GM19455 (cell line): Measurements from ENCODE around the gene ARMC2.
"Not testable (repeated sequence)": the region's sequence is repeated elsewhere in the genome, so short reads cannot be mapped to it uniquely, and the experiment has no call there.

Experiments
- ATAC-seq: cut with Tn5 transposase; IDR thresholded peaks from one replicate; pipeline ENCODE4 v1.9.1; 2021; ENCODE audit not compliant: unreplicated experiment

ARMC2 gene

DNA sequence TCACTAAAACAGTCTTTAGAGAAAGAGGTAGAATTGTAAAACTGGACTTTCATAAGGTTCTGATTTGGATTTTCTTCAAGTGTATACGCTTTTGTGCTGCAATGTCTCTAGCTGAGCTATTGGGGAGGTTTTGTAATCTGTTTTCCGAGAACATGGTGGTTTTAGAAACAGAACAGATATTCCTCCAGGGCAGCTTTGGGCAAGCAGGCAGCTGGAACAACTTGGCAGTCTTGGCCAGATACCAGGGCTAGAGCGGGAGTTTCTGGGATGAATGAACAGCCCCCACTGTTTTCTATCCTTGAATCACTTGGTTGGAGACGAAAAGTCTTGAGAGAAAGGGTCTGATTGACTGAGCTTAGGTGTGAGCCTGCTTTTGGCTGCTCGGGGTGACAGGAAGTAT is 17.1 kb upstream of the ARMC2 start:
- ATAC-seq, result no peak

DNA sequence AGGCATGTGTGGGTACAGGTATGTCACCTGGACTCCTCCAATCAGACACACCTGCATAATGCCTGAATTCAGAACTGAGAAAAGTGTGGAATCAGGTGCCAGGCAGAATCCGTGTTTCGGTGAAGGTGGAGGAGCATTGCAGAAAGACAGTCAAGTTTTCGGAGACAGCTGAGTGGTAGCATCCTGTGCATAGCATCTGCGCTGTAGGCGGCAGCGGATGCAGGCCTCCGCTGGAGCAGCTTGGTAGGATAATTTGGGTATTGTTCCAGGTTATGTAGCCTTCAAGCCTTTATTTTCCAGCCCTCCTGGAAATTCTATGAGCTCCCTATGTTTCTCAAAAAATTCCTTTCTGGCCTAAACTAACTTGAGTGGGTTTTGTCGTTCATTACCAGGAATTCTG is 15.5 kb upstream of the ARMC2 start:
- no peak for ATAC-seq

DNA sequence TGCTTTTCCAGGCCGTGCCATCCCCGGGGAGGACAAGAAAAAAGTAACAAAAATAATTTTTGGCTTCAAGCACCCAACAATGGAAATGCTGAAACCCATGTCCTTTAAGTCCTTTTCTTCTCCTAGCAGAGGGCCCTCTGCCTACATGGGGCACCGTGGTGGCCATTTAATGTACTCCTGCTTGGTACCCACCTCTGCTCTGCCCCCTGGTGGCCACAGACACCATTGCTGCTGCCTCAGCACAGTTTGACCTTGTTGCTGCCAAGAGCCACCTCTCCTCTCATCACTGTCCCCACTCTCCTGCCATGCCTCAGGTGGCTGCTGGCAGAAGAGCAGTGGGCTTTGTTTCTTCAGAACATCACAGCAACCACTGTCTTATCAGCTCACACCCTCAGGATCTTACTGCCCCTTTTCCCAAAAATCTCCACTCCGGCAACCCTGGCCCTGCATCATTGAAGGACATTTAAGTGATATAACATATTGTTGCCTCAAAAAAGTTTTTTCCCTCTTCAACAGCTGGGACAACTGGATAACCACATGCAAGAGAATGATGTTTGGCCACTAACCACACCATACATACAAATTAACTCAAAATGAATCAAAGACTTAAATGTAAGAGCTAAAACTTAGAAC is 12.9 kb upstream of the ARMC2 start:
- ATAC-seq, result peak; percentile 81

DNA sequence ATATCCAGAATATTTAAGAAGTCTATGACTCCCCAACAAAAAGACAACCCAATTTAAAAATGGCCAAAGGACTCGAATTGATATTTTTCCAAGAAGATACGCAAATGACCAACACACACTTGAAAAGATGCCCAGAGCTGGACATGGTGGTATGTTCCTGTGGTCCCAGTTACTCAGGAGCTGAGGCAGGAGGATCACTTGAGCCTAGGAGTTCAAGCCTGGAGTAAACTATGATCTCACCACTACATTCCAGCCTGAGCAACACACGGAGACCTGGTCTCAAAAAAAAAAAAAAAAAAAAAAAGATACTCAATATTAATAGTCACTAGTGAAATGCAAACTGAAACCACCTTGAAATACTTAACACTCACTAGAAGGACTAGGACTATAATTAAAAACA is 12.2 kb upstream of the ARMC2 start:
- ATAC-seq, result no peak

DNA sequence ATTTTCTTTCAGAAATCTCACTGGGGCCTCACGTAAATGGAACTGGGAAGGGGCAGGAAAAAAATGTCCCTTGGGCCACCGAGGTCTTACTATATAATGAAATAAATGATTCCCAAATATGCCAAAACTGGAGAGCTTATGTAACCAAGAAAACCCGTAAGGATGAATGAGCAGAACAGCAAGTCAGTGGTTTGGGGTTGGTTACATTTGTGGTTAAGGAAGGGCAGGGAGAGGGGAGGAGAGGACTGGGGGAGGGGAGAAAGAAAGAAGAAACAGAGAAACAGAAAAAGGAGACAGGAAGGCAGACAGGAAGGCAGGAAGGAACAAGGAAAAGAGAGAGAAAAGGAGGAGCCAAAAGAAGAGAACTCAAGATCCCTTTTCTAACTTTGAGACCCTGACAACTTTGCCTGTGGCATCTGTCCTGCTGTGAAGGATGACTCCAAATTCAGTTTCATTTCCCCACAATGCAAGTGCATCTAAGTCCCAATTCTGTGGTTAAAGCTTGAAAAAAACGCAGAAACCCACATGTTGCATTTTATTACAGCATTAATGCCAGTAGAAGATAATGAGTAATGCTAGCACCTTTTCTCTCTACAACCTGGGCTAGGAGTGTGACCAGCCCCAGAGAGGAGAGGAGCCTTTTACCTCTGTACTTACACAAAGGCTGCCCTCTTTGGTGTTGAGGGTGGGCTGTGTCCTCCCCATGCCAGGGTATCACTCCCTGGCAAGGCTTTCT is 10.8 kb upstream of the ARMC2 start:
- no peak for ATAC-seq

DNA sequence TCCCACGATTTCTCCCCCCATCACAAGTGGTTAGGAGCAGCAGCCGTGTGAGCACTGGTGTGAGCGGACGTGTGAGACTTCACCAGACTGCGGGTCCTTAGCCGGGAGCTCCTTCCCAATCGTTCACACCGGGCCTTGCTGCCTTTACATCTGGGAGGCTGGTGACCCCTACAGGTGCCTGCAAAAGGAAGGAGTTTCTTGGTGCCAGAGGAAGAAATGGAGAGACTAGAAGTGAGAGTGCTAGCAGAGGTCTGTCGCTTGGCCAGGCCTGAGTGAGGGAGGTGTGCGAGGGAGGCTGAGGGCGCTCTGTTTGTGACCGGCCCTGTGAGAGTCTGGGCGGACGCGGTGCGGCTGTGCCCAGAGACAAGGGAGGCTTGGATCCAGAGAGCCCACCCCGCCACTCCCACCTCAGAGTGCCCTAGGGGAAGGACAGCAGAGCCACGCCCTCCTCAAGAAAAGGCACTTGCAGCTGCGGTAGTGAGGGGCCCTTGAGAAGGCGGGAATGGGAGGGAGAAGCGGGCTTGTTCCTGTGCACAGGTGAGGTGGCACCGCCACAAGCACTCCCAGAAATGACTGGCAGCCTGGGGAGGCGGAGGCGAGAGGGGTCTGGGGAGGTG is 10.0 kb upstream of the ARMC2 start:
- no peak for ATAC-seq

DNA sequence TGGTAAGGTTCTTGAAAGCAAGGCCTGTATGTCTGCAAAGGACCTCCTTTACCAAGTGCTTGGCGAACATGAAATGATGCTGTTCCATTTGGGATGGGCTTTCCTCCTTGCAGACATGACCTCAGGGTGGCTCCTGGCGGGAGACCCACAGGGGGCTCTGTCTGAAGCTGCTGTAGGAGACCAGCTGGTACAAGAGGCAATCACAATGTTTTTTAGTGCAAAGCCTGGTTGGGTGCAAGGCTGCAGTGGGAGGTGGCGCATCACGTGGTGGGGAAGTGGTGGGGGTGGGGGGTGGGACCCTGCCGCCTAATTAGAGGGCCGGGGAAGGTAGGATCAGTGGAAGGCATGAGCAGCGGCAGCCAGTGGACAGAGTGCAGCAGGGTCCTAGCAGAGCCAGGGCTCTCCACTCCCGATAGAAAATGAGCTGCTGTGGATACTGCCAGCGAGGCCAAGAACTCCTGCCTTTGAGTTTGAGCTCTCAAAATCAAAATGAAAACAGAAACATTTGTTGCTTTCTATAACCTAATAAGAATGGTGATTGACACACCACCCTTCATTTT is 9.1 kb upstream of the ARMC2 start:
- no peak for ATAC-seq

DNA sequence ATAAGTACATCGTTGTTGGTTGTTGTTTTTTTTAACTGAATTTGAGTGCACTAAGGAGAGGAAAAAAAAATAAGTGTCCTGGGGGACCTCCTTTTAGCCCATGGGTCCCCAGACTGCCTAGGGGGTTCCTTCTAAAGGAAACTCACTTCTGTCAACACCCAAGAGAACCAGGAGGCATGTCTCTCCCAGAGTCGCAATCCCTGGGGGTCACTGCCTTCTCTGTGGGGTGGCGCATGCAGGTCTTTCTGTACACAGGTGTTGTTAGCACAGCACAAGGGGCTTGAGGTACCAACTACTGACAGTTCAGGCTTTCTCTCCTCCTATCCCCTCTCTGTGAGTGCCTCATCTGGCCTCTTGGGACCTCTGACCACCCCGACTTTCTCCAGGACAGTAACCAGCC is 7.3 kb upstream of the ARMC2 start:
- no peak for ATAC-seq

DNA sequence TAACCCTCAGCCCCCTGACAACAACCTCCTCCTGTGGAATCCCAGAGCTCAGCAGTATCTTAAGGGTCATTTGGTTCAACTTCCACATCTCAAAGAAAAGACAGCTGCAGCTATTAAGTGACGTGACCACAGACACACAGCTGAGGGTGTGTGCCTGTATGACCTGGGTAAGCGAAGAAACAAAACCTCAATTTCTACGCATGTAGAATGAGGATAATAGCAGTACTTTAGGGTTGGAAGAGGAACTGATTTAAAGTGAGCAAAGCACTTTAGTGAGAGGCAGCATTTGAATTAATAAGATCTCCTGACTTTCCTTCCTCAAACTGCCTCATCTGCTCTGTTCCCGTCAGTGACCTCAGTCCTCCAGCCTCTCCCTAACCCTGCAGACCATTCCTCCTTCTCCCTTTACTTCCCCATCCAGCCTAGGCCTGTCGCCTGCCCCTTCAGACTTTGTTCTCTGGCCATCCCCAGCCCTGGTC is 6.8 kb upstream of the ARMC2 start:
- no peak for ATAC-seq

DNA sequence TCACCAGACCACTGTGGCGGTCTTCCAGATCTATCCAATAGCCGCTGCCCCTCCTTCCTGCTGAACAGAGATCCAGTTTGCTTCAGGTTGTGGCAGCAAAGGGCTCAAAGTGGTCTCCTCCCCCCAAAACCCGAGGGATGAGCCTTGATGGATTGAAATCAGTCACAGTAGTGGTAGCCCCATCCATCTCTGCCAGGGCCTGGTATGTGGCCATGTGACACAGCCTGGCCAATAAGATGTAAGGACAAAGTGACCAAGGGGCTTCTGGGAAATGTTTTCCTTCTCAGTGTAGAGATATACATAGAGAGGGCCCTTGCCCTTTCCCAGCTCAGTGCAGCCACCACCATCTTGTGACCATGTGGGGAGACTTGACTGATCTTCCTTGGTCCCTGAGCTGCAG is 4.1 kb upstream of the ARMC2 start:
- ATAC-seq, result no peak

DNA sequence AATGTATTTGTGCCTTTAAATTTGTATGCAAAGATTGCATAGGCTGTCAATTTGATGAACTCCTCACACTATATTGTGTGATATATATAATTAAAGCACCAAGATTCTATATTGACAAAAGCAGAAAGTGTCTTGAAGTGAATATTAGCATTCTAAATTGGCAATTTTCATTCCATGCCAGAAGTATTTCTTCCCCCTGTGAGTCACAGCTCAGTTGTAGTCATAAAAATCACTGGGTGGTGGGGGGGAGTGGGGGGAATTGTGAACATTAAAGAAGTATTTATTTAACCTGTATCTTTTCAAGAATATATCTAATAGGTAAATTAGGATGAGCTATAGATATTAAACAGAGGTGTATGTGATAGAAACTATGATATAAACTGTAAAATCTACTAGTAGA is 3.1 kb upstream of the ARMC2 start:
- ATAC-seq, result no peak

DNA sequence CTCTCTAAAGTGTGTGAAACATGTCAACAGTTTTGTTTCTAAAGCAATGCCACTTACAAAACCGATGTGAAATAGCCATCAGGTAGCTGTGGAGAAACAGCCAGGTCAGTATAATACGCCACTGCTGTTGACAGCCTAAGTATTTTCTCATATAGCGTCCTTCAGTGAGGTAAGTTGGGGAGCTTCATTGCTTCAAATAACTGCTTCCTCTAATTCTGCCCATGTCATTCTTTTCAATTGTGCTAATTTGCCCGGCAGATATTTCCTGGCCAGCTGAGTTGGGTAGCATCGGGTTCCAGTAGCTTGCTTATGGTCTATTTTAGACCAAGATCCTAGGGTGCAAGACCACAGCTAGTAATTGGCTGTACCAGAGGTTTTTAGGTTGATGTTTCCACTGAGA is 2.1 kb upstream of the ARMC2 start:
- ATAC-seq, result no peak

DNA sequence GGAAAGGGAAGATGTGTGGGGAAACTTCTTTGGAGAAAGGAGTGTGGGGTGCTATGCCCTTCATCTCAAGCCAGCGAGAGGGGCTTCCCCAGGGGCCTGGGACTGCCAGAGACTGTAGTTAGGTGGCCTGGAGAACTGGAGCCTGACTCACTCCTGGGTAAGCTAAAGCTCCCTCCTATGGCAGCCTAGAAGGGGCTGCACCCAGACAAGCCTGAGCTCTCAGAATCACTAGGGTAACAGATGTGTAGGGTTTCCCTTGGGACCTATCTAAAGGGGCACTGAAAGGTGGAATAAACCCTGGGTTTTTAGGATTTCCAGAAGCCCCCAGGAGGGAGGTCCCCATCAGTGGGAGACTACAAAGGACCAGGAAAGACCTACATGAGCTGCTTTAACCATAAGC is 1.6 kb upstream of the ARMC2 start:
- no peak for ATAC-seq

DNA sequence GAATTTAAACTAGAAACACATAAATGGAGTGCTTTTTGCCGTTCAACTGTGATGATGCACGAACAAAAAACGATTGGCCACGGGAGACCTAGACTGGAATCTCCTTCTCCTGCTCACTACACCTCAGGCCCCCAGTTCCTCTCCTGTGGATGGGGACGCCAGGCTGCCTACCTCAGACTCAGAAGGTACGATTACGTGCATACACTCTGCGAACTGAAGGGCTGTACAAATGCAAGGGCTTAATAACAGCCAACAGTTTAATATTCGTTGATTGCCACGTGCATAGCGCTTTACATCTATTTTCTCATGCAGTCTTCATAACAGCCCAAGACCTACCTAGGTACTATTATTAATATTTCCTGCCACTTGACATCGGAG is 495 bp upstream of the ARMC2 start:
- ATAC-seq, result no peak

DNA sequence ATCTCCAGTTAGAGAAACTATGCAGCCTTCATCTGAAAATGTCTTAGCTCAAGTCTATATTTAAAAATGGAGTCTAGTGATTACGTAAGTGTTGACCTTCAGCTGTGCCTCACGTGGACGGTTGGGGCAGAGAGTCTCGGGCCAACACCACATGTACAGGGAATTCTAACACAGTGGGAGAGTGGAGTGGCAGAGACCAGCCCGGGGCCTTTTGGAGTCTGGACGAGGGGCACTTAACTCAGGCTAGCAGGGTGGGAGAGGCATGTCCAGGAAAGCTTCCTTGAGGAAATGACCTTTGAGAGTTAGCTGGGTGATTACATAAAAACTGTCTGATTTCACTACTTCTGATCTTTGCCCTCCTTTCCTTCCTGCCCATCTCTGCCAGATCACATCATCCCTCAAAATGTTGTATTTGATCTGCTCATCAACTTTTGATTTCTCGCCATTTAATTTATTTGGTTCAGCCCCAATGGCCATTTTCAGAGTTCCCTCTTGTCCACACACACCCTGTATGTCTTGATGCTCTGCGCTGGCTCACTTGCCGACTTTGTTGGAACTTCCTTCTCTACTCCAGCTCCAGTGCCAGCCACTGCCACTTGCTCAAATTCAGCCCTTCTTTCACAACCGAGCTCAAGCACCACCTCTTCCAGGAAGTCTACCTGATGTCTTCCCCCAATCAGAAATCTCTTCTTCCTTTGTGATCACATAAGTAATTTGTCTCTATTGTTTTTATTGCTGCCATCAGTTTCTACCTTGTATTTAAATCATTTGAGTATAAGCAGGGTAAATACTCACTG is 2.6 kb downstream of the ARMC2 start:
- ATAC-seq, result no peak

DNA sequence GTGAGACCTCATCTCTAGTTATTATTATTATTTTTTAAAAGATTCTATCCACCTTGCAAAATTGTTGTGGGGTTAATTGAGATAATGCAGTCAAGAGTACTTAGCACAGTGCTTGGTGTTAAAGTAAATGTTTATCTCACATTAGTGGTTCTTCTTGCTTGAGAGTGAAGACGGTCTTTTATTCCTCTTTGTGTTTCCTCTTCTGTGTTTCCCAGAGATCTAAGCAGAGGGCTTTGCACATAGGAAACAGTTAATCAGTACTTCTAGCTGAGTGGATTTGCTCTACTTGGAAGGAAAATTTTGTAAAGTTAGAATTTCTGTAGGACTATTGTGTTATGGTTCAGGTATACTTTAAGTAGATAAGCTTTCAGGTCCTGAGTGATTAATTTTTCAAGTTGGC is 3.5 kb downstream of the ARMC2 start:
- no peak for ATAC-seq

DNA sequence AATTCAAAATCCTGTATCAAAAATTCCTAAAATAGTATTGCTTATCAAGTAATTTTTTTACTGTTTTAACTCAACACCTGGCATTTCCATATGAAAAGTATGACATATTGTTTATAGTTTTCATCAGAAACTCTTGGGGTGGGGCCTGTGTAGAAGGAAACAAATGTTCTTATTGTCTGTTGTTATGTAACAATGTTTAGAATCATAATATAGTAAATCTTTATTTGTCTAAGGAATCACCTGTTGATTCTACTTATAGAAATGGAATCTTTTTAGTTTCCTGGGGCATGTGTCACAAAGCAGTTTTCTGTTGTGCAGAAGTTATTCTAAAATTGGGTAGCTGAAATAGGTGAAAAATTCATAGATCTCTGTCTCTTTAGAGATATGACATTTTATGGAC is 4.9 kb downstream of the ARMC2 start:
- no peak for ATAC-seq

DNA sequence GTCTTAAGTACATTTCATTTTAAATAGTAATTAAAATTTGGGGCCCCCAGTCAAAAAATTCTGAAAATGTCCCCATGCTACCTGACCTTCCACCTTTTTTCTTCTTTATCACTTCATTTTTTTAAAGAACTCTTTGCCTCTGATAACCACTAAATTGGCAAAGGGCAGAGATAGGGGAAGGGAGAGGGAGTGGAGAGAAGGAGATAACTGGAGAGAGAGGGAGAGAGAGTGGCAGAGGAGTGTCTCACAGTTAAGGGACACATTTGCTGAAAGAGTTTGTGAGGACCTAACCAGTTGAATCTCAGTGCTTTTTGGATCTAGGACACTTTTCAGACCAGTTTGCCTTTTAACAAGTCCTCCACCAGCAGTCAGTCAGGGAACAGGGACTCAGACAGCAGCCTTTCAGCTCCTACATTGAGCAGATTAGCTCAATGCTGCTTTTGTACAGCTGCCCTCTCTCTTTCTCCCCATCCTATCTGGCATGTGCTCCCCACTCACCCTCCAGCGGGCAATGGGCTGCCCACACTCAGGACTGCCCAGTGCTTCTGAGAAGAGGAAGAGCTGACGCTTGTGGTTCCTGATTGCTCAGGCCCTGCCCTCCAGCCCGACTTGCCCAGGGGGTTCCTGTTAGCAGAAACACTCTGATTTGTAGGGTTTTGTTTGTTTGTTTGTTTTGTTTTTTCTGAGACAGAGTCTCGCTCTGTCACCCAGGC is 14.4 kb downstream of the ARMC2 start:
- ATAC-seq, result no peak

DNA sequence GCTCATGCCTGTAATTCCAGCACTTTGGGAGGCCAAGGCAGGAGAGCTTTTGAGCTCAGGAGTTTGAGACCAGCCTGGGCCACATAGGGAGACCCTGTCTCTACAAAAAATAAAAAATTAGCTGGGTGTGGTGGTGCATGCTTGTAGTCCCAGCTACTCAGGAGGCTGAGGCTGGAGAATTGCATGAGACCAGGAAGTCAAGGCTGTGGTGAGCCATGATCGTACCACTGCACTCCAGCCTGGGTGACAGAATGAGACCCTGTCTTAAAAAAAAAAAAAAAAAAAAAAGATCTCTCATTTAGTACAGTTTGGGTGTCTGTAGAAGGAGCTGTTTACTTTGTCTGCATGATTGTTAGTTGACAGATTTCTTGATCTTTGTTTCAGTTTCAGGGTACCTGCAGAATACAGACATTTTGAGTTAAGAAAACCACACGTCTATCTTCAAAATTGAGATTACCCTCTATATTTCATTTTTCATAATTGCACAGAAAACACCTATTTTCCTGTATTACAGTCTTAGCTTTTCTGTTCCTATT is 17.6 kb downstream of the ARMC2 start:
- not testable (repeated sequence) for ATAC-seq

DNA sequence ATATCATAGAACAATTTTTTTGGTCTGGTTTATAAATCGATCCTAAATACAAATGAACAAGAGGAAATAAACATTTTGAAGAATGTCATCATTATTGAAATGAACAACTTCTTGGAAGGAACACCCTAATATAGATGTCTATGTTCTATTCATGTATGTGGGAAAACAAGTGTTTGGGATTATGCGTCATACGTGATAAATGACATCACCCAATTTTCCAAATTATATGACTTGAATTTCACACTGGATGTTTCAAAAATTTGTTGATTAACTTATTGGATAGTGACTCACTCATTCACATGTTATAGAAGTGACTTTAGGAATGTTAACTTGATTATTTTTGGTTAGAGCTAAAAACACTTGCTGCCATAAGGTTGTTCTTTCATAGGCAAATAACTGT is 18.6 kb downstream of the ARMC2 start:
- no peak for ATAC-seq
